ENCODE measurements around the gene NKIRAS1. TPM values are rescaled to one million over a fixed set of nuclear protein-coding genes. Genes with fewer than 3 reads are reported as not detected.

Gene NKIRAS1
- total RNA-seq, 4 donors from 2014 or later: 6.7 to 9.5 (median 9.0) TPM

DNA sequence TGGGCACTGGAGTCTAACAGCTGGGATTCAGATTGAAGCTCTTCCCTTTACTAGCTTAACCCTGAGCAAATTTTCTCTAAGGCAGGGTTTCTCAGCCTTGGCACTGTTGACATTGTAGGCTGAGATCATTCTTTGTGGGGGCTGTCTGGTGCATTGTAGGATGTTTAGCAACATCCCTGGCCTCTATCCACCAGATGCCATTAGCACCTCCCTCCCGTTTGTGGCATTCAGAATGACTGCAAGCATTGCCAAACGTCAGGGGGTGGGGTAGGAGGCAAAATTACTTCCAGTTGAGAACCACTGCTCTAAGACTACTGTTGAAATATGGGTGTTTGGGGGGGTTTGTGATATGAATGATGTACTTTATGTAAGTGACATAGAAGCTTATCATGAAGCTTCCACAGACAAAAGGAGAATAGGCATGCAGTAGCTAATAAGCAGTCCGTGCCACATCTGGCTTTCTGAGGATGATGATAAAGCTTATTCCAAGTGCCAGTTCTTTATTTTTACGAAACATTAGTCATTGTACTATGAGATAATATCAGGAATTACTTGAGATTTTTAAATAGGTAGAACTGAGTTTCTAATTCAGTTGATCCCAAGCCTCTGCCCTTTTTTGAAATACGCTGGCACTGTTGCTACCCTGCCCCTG, 39.3 kb downstream of the NKIRAS1 start:
- Histone ChIP-seq H3K9me3 (no peaks in the 10 kb centered on the region), H3K4me3 (no peak overlapping the region), H3K4me1 (peaks cover 36% of the 10 kb centered on the region), H3K27me3 (no peaks in the 10 kb centered on the region), H3K27ac (peak overlapping the region; percentile 24), H3K36me3 (no peaks in the 10 kb centered on the region)
- TF ChIP-seq POLR2AphosphoS5 (IDR thresholded peaks at IDR 0.05) (no peak), POLR2A (IDR thresholded peaks at IDR 0.05) (no peak), EP300 (IDR thresholded peaks at IDR 0.05) (no peak)
- TF ChIP-seq, protein P1, sequence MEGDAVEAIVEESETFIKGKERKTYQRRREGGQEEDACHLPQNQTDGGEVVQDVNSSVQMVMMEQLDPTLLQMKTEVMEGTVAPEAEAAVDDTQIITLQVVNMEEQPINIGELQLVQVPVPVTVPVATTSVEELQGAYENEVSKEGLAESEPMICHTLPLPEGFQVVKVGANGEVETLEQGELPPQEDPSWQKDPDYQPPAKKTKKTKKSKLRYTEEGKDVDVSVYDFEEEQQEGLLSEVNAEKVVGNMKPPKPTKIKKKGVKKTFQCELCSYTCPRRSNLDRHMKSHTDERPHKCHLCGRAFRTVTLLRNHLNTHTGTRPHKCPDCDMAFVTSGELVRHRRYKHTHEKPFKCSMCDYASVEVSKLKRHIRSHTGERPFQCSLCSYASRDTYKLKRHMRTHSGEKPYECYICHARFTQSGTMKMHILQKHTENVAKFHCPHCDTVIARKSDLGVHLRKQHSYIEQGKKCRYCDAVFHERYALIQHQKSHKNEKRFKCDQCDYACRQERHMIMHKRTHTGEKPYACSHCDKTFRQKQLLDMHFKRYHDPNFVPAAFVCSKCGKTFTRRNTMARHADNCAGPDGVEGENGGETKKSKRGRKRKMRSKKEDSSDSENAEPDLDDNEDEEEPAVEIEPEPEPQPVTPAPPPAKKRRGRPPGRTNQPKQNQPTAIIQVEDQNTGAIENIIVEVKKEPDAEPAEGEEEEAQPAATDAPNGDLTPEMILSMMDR (IDR thresholded peaks at IDR 0.05): no peak
- WGBS: 39% methylated on average over 5 of the region's 5 CpGs
- DNase-seq (ENCODE audit: low spot score in 2 of 2): peak in 1 of 2 donors; percentile 75

DNA sequence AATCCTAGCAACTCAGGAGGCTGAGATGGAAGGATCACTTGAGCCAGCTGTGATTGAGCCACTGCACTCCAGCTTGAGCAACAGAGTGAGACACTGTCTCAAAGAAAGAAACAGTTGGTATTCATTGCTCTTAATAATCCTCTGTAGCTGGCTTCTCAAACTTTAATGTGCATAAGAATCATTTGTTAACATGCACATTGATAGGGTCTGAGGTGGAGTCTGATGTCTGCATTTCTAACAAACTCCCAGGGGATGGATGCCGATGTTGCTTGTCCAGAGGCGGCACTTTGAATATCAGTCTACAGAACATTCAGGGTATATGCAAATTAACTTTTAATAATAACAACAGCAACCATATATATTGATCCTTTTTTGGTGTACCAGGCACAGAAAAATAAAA, 39.9 kb downstream of the NKIRAS1 start:
- TF ChIP-seq, protein P1 (IDR thresholded peaks at IDR 0.05): no peak
- TF ChIP-seq EP300 (IDR thresholded peaks at IDR 0.05) (no peak), POLR2AphosphoS5 (IDR thresholded peaks at IDR 0.05) (no peak), POLR2A (IDR thresholded peaks at IDR 0.05) (no peak)
- Histone ChIP-seq H3K9me3 (no peaks in the 10 kb centered on the region), H3K4me1 (peaks cover 36% of the 10 kb centered on the region), H3K27ac (no peak overlapping the region), H3K4me3 (no peak overlapping the region), H3K27me3 (no peaks in the 10 kb centered on the region), H3K36me3 (no peaks in the 10 kb centered on the region)
- no peak for DNase-seq (ENCODE audit: low spot score in 2 of 2)
- WGBS: 65% methylated on average over 2 of the region's 2 CpGs

DNA sequence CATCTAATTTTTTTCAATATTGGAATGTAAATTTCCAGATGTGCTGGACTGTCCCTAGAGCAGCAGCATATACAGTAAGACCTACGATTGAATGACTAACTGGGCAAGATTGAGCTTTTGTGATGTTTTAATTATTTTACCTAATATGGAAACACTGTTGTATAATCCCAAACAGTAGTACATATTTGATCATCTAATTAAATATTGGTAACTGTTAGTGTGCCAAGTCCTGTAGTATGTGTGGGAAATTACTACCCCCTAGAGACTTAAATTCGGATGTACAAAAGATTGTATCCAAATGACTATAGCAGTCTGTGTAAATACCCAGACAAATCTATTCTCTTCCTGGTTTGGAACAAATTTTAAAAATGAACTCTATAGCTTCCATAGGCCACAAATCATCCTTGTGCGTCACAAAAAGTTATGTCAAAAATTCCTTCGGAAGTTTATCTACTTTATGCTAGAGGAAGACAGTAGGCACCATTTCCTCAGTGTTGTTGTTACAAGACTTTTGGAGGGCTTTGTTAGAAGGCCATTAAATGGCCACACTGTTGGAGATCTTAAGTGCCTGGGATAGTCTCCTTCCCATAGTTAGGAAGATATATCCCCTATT, 41.6 kb downstream of the NKIRAS1 start:
- Histone ChIP-seq H3K27ac (no peak overlapping the region), H3K9me3 (no peaks in the 10 kb centered on the region), H3K4me3 (no peak overlapping the region), H3K27me3 (no peaks in the 10 kb centered on the region), H3K4me1 (peaks cover 36% of the 10 kb centered on the region), H3K36me3 (no peaks in the 10 kb centered on the region)
- 67% methylated on average over 4 of the region's 4 CpGs for WGBS
- DNase-seq (ENCODE audit: low spot score in 2 of 2): no peak
- no peak for TF ChIP-seq POLR2A (IDR thresholded peaks at IDR 0.05)
- no peak for TF ChIP-seq EP300 (IDR thresholded peaks at IDR 0.05)
- no peak for TF ChIP-seq POLR2AphosphoS5 (IDR thresholded peaks at IDR 0.05)
- TF ChIP-seq, protein P1 (IDR thresholded peaks at IDR 0.05): no peak

DNA sequence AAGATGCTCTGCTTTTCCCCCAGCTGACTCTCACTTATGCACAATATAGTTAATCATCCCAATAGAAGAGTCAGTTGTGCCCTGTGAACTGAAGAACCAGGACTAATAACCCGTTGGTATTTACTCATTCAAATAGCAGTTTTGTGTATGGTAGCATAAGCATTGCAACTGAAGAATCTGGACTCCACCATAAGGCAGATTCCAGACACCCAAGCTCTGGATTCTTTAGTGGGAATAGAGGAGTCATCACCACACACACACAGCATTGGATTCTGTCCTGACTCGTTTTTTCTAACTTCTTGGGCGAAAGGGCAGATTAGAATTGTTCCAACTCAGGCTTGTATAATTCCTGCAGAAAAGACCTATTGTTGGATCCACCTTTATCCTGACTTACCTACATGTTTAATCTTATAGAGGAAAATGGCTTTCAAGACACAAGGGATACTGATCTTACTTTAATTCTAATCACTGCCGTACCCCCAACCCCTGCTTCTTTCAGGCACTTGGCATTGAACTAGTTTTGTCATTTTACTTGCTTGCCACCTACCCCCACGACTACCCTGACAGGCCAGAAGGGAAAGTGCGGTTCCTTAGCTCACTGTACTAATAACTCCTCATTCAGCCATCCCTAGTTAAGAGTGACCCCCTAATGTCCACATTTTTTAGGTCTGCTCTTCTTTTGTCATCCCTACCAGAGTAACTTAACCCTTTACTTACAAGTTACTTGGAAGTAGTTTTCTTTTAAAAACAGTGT, 42.3 kb downstream of the NKIRAS1 start:
- 50% methylated on average over 6 of the region's 6 CpGs for WGBS

More for the DNA sequence above, 42.3 kb downstream of the NKIRAS1 start:
- no peaks in the 10 kb centered on the region for H3K9me3 ChIP-seq
- no peak overlapping the region for H3K27ac ChIP-seq
- H3K4me3 ChIP-seq: no peak overlapping the region
- no peaks in the 10 kb centered on the region for H3K36me3 ChIP-seq
- DNase-seq (ENCODE audit: low spot score in 2 of 2): no peak
- TF ChIP-seq POLR2A (IDR thresholded peaks at IDR 0.05) (no peak), POLR2AphosphoS5 (IDR thresholded peaks at IDR 0.05) (no peak), EP300 (IDR thresholded peaks at IDR 0.05) (no peak)
- TF ChIP-seq, protein P1 (IDR thresholded peaks at IDR 0.05): no peak
- H3K4me1 ChIP-seq: peaks cover 40% of the 10 kb centered on the region
- no peaks in the 10 kb centered on the region for H3K27me3 ChIP-seq

All from suprapubic skin (tissue), 4 donors.